Activated T-cell treated with anti-CD3 and anti-CD28 coated beads for 1 hour (primary cell): ENCODE data around the gene DNTT.
"Not testable (repeated sequence)": the region's sequence is repeated elsewhere in the genome, so short reads cannot be mapped to it uniquely, and the experiment has no call there.

ENCODE experiments used
- DNase-seq: peaks from one replicate; pipeline ENCODE4 v3.0.0-alpha.2; 2020; ENCODE audit warnings: low read depth

DNTT gene

DNA sequence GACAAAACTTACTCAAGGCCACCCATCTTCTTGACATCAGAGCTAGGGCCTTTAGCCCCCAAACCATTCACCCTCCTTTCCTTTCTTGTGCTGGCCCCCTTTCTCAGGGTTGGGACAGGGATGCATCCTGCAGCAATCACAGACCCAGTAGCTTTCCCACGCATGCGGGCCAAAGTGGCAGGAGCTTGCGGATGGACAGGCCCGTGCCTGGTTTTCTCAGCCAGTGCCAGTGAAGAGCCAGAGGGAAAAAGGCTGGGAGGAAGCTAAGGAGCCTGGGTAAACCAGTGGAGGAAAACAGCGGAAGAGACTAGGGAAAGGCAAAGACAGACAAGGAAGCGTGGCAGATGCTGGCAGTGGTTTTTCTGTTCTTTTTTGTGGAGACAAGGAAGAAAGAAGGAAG lies 27.8 kb upstream of the DNTT start:
- no peak for DNase-seq

GRCh38 chr10:96276831-96277230 lies 27.4 kb upstream of the DNTT start:
- no peak for DNase-seq

- DNase-seq: no peak
Observed at GRCh38 chr10:96279191-96279641, 25.0 kb upstream of the DNTT start.

DNA sequence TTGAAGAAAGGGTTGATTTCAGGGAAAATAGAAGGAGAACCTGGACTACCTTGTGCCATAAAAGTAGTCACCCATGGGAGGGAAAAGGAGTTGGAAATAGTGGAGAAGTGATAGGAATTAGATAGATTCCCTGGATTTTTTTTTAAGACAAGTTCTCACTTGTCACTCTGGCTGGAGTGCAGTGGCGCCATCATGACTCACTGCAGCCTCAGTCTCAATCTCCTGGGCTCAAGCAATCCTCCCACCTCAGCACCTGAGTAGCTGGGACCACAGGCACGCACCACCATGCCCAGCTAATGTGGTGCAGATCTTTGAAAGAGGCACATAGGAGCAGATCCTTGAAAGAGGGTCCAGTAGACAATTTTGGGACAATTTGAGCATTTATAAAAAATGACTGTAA lies 23.4 kb upstream of the DNTT start:
- no peak for DNase-seq

DNA sequence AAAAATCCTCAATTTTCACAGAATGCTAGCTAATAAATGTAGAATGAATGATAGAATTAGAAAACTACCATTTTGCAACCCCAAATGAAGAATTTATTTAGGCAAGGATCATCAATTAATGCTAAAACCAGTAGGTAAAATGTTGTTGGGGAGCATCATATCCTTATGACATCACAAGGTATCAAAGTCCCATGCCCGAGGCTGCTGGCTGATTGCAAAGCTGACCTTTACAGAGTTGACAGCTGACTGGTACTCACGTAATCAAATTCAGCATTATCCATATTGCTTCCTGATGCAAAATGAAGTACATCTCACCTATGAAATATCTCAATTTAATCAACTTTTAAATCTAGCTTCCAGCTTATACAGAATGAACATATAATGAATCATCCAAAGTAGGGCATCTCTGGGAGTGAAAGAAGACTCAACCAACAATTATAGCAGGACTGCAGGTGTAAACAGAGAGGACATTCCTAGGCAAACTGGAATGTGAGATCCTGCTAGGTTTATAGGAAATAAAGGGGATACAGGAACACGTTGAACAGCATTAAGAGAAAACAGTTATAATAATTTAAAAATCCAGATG lies 22.7 kb upstream of the DNTT start:
- no peak for DNase-seq

- DNase-seq: no peak
Observed at GRCh38 chr10:96283351-96283750, 20.9 kb upstream of the DNTT start.

DNA sequence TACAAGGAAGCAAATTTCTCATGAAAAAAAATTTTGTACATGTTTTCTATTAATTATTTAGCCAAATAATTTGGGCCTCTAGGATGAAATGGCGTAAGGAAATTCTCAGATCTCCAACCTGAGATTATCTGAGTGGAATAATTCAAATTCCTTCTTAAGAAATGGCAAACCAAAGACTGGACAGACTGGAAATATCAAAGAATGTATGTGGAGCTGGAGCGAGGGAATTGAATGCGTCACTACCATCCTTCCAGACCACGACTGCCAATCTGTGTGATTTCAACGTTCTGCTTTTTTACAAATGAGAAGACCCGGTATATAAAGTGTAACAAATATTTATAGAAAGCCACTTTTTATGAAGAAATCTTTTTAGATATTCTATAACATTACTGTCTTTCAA lies 20.5 kb upstream of the DNTT start:
- no peak for DNase-seq

DNA sequence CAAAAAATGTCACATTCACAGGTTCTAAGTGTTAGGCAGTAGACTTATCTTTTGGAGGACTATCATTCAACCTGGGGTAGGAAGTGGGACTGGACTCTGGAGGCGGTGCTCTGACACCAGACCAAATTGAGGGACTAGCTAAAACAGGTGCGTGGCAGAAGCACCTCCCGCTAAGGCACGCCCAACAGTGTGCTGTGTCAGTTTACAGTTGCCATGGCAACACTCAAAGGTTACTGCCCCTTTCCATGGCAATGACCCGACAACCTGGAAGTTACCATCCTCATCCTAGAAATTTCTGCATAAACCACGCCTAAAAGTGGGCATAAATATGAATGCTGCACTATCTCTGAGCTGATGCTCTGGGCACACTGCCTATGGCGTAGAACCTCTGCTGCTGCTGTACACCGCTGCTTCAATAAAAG lies 18.9 kb upstream of the DNTT start:
- no peak for DNase-seq

GRCh38 chr10:96287392-96288105 lies 16.7 kb upstream of the DNTT start:
- no peak for DNase-seq

- no peak for DNase-seq
Observed at GRCh38 chr10:96288151-96288621, 16.0 kb upstream of the DNTT start.

DNA sequence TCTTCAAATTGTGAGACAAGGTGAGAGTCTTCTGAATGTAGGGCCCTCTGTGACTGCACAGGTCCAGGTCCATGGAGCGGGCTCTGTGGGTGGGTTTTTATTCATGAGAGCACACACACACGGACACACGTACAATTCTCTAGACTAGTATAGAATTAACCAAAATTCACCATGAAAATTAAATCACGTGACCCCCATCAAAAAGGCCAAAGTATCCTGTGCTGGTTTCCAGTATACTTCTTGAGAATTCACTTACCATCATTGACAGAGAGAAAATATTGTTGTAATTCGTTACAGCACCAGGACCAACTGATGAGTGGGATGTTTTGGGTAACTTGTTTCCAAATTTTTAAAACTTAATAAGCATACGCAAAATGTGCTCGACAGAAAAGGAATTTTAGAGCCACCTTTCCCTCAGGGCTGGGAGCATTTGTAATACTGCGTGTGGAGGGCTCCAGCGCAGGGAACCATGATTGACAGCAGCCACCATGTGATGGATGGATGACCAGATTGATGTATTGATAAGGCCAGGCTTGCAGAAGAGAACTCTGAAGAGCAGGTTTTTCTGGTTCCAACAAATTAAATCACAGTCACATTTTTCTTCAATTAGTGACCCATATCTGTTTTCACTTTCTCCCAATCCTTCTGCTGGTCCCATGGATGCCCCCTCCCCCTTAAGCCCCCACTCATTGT lies 14.9 kb upstream of the DNTT start:
- no peak for DNase-seq

DNA sequence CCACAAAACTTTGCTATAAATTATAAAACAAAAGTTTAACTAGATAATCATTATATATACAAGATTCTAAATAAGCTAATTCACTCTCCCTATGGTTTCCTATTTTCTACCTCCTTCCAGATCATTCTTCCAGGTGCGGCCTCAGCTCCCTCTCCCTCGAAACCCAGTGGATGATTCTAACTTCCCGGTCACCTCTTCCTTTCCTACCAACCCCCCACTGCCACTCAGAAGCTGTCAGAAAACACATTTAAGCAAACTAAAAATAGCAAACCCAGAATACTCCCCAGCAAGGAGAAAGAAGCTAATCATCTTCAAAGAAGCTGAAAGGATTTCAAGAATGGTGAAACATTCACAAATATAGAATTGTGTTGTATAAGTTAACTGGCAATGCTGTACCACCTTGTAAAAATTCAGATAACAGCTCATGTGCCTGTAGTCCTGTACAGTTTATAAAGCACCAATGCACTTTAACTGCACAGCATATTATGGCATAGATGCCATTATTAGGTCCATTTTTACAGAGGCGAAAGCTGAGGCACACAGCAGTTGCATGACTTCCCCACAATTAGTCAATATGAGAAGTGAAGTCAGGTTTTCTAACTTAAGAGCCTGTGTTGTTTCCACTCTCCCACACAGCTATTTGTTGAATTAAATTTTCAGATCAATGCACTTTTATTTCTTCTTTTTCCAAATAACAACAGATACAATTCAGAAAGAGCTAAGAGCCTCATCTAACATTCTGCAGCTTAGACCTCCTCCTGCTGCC lies 13.7 kb upstream of the DNTT start:
- DNase-seq: no peak

DNA sequence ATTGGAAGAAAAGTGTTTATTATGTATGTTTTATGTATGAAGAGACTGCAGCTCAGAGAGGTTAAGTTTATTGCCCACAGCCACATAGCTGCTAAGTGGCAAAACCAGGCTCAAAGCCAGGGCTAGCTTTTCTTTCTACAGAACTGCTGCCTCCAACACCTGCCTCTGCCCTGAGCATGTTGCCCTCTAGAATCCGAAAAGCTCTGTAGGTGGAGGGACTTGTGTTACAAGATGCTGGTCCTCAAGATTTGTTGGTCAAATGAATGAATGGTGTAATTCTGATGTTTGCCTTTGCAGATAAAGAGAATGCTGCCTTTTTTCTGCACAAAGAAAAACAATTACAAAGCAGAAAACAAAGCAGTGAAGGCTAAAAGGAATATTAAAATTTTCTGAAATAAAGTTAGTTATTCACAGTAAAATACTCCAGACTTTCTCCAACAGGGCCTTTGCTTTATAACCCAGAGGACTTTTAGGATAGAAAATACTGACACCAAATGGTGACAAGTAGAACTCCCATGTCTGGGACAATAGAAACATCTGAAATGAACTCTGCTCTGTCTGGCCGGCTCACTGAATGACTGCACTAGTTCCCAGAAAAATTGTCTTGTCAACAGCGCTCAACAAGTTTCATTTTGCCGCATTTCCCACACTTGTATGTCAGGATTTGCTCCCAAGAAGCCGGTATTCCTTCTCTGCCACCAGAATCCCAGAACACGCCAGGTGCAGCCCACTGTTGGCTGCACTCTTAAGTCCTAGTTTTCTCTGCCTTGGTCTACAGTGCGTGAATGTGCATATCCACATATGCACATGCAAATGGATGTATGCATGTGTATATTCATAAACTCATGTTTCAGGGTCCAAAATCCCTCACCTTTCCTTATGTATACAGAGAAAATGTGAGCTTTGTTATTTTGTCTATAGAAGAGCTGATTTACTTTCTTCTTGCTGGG lies 11.0 kb upstream of the DNTT start:
- DNase-seq: no peak

DNA sequence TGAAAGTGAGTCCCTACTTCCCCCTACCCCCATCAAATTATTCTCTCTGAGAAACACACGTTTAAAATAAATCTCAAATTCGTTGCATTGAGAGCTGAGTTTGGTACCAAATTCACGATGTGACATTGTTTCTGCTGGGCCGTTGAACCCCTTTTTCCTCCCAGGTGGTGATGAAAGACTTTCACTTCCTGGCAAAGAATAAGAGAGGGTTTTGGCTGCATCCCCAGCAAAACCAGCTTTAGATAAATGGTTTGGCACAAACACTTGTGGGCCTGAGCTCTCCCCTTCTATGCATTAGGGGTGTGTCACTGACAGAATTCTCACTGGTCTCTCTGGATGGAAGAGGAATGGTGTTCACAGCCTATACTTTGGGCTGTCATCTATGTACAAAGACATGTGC lies 8.8 kb upstream of the DNTT start:
- no peak for DNase-seq

- no peak for DNase-seq
Observed at GRCh38 chr10:96297486-96297885, 6.7 kb upstream of the DNTT start.

DNA sequence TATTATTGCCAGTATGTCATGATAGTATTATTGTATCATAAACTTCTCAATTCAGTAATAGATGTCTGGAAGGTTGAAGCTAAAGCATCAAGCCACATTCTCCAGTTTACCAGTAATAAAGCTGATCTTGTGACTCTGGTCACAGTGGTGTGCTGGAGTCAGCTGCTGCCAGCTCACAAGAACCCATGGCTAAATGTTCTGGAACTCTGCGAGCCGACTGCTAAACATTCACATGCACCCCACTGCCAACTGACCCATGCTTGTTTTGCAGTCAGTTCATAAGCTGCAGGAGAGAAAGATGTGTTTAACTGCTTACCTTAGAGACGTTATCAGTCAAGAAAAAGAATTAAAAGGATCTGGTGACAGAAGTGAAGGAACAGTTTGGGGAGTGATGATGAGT lies 5.9 kb upstream of the DNTT start:
- no peak for DNase-seq

GRCh38 chr10:96299383-96299782 lies 4.9 kb upstream of the DNTT start:
- DNase-seq: no peak

- no peak for DNase-seq
Observed at GRCh38 chr10:96301616-96302015, 2.6 kb upstream of the DNTT start.

DNA sequence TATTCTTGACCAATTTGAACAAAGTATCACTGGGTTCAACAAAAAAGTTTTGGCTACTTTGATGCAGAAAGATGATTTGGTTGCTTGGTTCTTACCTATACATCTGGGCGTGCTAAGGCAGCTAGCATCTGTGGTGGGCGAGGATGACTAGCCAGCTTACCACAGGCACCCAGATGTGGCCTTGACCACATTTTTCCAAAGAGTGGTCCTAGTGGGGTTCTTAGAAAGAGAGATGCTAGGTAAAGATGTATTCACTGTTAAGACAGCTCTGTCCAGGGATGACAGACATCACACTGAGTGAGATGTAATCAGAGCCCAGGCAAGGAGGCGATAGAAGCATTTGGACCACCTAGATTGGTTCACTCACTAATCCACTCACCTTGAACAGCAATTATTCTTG lies 785 bp downstream of the DNTT start:
- no peak for DNase-seq

GRCh38 chr10:96306516-96306915 lies 2.3 kb downstream of the DNTT start:
- peak; percentile 11 for DNase-seq

DNA sequence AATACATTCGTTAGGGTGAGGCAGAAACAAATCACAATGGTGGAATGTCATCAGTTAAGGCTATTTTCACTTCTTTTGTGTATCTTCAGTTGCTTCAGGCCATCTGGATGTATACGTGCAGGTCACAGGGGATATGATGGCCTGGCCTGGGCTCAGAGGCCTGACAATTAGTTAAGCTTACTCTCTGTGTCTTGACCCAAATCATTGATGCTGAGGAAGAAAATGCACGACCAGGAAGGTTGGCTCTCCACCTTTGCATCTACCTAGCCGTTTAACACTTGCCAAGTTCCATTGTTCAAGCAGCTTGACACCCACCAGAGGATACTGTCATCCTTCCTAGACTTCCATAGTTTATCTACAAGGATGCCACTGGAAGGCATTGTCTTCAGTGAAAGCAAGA lies 4.6 kb downstream of the DNTT start:
- DNase-seq: not testable (repeated sequence)
